ENCODE data around the gene TSHZ2. TPM values are rescaled to one million over a fixed set of nuclear protein-coding genes. Genes with fewer than 3 reads are reported as not detected.

The TSHZ2 gene
- total RNA-seq, 1 donor: 3.6 TPM

GRCh38 chr20:53047203-53047602 lies 75.0 kb downstream of the TSHZ2 start:
- Histone ChIP-seq H3K9me3 (ENCODE audit: low read depth, low read length) (no peaks in the 10 kb centered on the region), H3K4me1 (ENCODE audit: insufficient read depth, low read length) (no peaks in the 10 kb centered on the region), H3K27ac (ENCODE audit: low read depth, low read length) (no peak overlapping the region), H3K36me3 (ENCODE audit: insufficient read depth, low read length) (no peaks in the 10 kb centered on the region), H3K4me3 (ENCODE audit: insufficient read depth, low read length) (no peak overlapping the region), H4K20me1 (ENCODE audit: insufficient read depth, low read length) (no peaks in the 10 kb centered on the region), H3K4me2 (ENCODE audit: insufficient read depth, low read length) (no peak overlapping the region), H2AFZ (ENCODE audit: low read length) (no peak overlapping the region), H3K79me2 (ENCODE audit: insufficient read depth, low read length) (no peaks in the 10 kb centered on the region), H3K27me3 (ENCODE audit: insufficient read depth, low read length) (no peaks in the 10 kb centered on the region)
- TF ChIP-seq CTCF (IDR thresholded peaks at IDR 0.05; ENCODE audit: extremely low read depth, low read depth, low read length): no peak
- no peak for DNase-seq (ENCODE audit: insufficient read length, low spot score, missing footprints)

GRCh38 chr20:53048387-53048786 lies 76.2 kb downstream of the TSHZ2 start:
- Histone ChIP-seq H3K27me3 (ENCODE audit: insufficient read depth, low read length) (no peaks in the 10 kb centered on the region), H3K9me3 (ENCODE audit: low read depth, low read length) (no peaks in the 10 kb centered on the region), H3K79me2 (ENCODE audit: insufficient read depth, low read length) (no peaks in the 10 kb centered on the region), H3K4me3 (ENCODE audit: insufficient read depth, low read length) (no peak overlapping the region), H3K27ac (ENCODE audit: low read depth, low read length) (no peak overlapping the region), H2AFZ (ENCODE audit: low read length) (no peak overlapping the region), H3K36me3 (ENCODE audit: insufficient read depth, low read length) (no peaks in the 10 kb centered on the region), H4K20me1 (ENCODE audit: insufficient read depth, low read length) (no peaks in the 10 kb centered on the region), H3K4me1 (ENCODE audit: insufficient read depth, low read length) (no peaks in the 10 kb centered on the region), H3K4me2 (ENCODE audit: insufficient read depth, low read length) (no peak overlapping the region)
- no peak for TF ChIP-seq CTCF (IDR thresholded peaks at IDR 0.05; ENCODE audit: extremely low read depth, low read depth, low read length)
- DNase-seq (ENCODE audit: insufficient read length, low spot score, missing footprints): no peak

- Histone ChIP-seq H3K4me1 (ENCODE audit: insufficient read depth, low read length) (no peaks in the 10 kb centered on the region), H3K79me2 (ENCODE audit: insufficient read depth, low read length) (no peaks in the 10 kb centered on the region), H3K27ac (ENCODE audit: low read depth, low read length) (no peak overlapping the region), H2AFZ (ENCODE audit: low read length) (no peak overlapping the region), H4K20me1 (ENCODE audit: insufficient read depth, low read length) (no peaks in the 10 kb centered on the region), H3K36me3 (ENCODE audit: insufficient read depth, low read length) (no peaks in the 10 kb centered on the region), H3K4me2 (ENCODE audit: insufficient read depth, low read length) (no peak overlapping the region), H3K9me3 (ENCODE audit: low read depth, low read length) (no peaks in the 10 kb centered on the region), H3K27me3 (ENCODE audit: insufficient read depth, low read length) (no peaks in the 10 kb centered on the region), H3K4me3 (ENCODE audit: insufficient read depth, low read length) (no peak overlapping the region)
- TF ChIP-seq CTCF (IDR thresholded peaks at IDR 0.05; ENCODE audit: extremely low read depth, low read depth, low read length): no peak
- DNase-seq (ENCODE audit: insufficient read length, low spot score, missing footprints): no peak
These were observed 78.2 kb downstream of the TSHZ2 start for GRCh38 chr20:53050338-53050737.

- Histone ChIP-seq H3K9me3 (ENCODE audit: low read depth, low read length) (no peaks in the 10 kb centered on the region), H4K20me1 (ENCODE audit: insufficient read depth, low read length) (no peaks in the 10 kb centered on the region), H3K36me3 (ENCODE audit: insufficient read depth, low read length) (no peaks in the 10 kb centered on the region), H3K27me3 (ENCODE audit: insufficient read depth, low read length) (no peaks in the 10 kb centered on the region), H3K4me2 (ENCODE audit: insufficient read depth, low read length) (no peak overlapping the region), H3K4me3 (ENCODE audit: insufficient read depth, low read length) (no peak overlapping the region), H3K79me2 (ENCODE audit: insufficient read depth, low read length) (no peaks in the 10 kb centered on the region), H2AFZ (ENCODE audit: low read length) (no peak overlapping the region), H3K27ac (ENCODE audit: low read depth, low read length) (no peak overlapping the region), H3K4me1 (ENCODE audit: insufficient read depth, low read length) (no peaks in the 10 kb centered on the region)
- no peak for TF ChIP-seq CTCF (IDR thresholded peaks at IDR 0.05; ENCODE audit: extremely low read depth, low read depth, low read length)
- DNase-seq (ENCODE audit: insufficient read length, low spot score, missing footprints): no peak
These were observed 80.2 kb downstream of the TSHZ2 start for GRCh38 chr20:53052380-53052779.
